CD4-positive, CD25-positive, alpha-beta regulatory T cell (primary cell): Measurements from ENCODE around the gene SETBP1. TPM values are rescaled to one million over a fixed set of nuclear protein-coding genes. Genes with fewer than 3 reads are reported as not detected.

ENCODE experiments used
- ATAC-seq, 2 donors: fragments of 150-1000 bp; cut with Tn5 transposase; one replicate each; pipeline ENCODE4 v1.10.0; 2021; ENCODE audit warnings: low read depth in 2 of 2, moderate number of reproducible peaks in 2 of 2, moderate library complexity in 1 of 2
- DNase-seq, 3 donors: peaks; one replicate each; pipeline versions ENCODE4 v3.0.0 to v3.0.0-alpha.2; 2012 to 2022; ENCODE audit warnings: mixed read lengths in 1 of 3
- H3K27ac ChIP-seq: one replicate; pipeline ENCODE4 v1.7.0; 2013; ENCODE audit warnings: mild to moderate bottlenecking, low read length; ENCODE audit not compliant: insufficient read depth, poor library complexity, severe bottlenecking
- H3K27me3 ChIP-seq: one replicate; pipeline ENCODE4 v1.7.0; 2013; ENCODE audit warnings: low read length; ENCODE audit not compliant: control insufficient read depth, insufficient read depth
- H3K36me3 ChIP-seq: one replicate; pipeline ENCODE4 v1.7.0; 2013; ENCODE audit warnings: mild to moderate bottlenecking, low read length, moderate library complexity; ENCODE audit not compliant: control insufficient read depth, insufficient read depth
- H3K4me1 ChIP-seq: 2 replicates; pipeline ENCODE4 v1.7.0; 2013; ENCODE audit warnings: mild to moderate bottlenecking, low read length; ENCODE audit not compliant: insufficient read depth, control insufficient read depth, poor library complexity, severe bottlenecking
- H3K4me3 ChIP-seq: one replicate; pipeline ENCODE4 v1.7.0; 2013; ENCODE audit warnings: low read depth, mild to moderate bottlenecking, low read length, moderate library complexity
- H3K9me3 ChIP-seq, 2 experiments: 1 replicate in 1 of 2; 2 replicates in 1 of 2; pipeline ENCODE4 v1.7.0; 2013; ENCODE audit warnings: low read length in 2 of 2, mild to moderate bottlenecking in 1 of 2, moderate library complexity in 1 of 2; ENCODE audit not compliant: control insufficient read depth in 2 of 2
- H3K27ac Mint-ChIP-seq, 3 donors: one replicate each; pipeline ENCODE4 v1.8.0; 2020 to 2022; ENCODE audit warnings: mild to moderate bottlenecking in 3 of 3, mixed read lengths in 3 of 3, moderate library complexity in 2 of 3
- H3K27me3 Mint-ChIP-seq: one replicate; pipeline ENCODE4 v1.8.0; 2022; ENCODE audit warnings: mild to moderate bottlenecking, mixed read lengths
- H3K36me3 Mint-ChIP-seq: one replicate; pipeline ENCODE4 v1.8.0; 2020; ENCODE audit warnings: mixed read lengths
- H3K4me1 Mint-ChIP-seq, 4 donors: one replicate each; pipeline ENCODE4 v1.8.0; 2020 to 2022; ENCODE audit warnings: mixed read lengths in 4 of 4, mild to moderate bottlenecking in 1 of 4
- H3K4me3 Mint-ChIP-seq, 4 donors: one replicate each; pipeline ENCODE4 v1.8.0; 2020 to 2022; ENCODE audit warnings: mild to moderate bottlenecking in 4 of 4, mixed read lengths in 4 of 4, moderate library complexity in 3 of 4
- H3K9me3 Mint-ChIP-seq, 7 donors: one replicate each; pipeline ENCODE4 v1.8.0; 2020 to 2022; ENCODE audit warnings: mixed read lengths in 7 of 7, mild to moderate bottlenecking in 3 of 7, moderate library complexity in 2 of 7
- polyA plus RNA-seq, 4 donors: library from polyadenylated mRNA; unstranded; fragments of 300-500 nt; fragmentation: Illumina TruSeq; gene quantifications; one replicate each; pipeline ENCODE4 v1.2.3, GENCODE V29; 2021
- total RNA-seq: library from RNA; stranded (reverse); gene quantifications from one replicate; pipeline ENCODE4 v1.2.3, GENCODE V29; 2022

SETBP1 gene
- total and polyA plus RNA-seq, 5 donors from 2014 or later = 0.32 to 1.6 (median 0.38) TPM; not detected in 2

- H3K27ac ChIP-seq = no peak overlapping the region
- Mint-ChIP-seq H3K9me3 (peaks cover 0 to 1% (median 0%) of the 10 kb centered on the region in 7 donors), H3K27ac (peak overlapping the region in 1 of 3 donors; percentile 15), H3K4me3 (no peak overlapping the region), H3K4me1 (peaks cover 0 to 1% (median 0%) of the 10 kb centered on the region in 4 donors), H3K36me3 (no peaks in the 10 kb centered on the region), H3K27me3 (peaks cover 11% of the 10 kb centered on the region)
- peak in 1 of 2 donors; percentile 15 for ATAC-seq
- DNase-seq = no peak
- H3K9me3 ChIP-seq = no peaks in the 10 kb centered on the region
- H3K4me3 ChIP-seq = no peak overlapping the region
- H3K4me1 ChIP-seq = no peaks in the 10 kb centered on the region
- H3K27me3 ChIP-seq = peaks cover 1% of the 10 kb centered on the region
- no peaks in the 10 kb centered on the region for H3K36me3 ChIP-seq
Measured at GRCh38 chr18:45103319-45104048, 422.8 kb downstream of the SETBP1 start.

- Histone ChIP-seq H3K27ac (no peak overlapping the region), H3K4me3 (no peak overlapping the region), H3K4me1 (no peaks in the 10 kb centered on the region), H3K27me3 (peaks cover 1% of the 10 kb centered on the region), H3K9me3 (no peaks in the 10 kb centered on the region), H3K36me3 (no peaks in the 10 kb centered on the region)
- ATAC-seq (no peak), DNase-seq (no peak)
- H3K9me3 Mint-ChIP-seq = peaks cover 0 to 1% (median 0%) of the 10 kb centered on the region in 7 donors
- H3K36me3 Mint-ChIP-seq = no peaks in the 10 kb centered on the region
- peaks cover 11% of the 10 kb centered on the region for H3K27me3 Mint-ChIP-seq
- no peak overlapping the region for H3K4me3 Mint-ChIP-seq
- H3K27ac Mint-ChIP-seq = no peak overlapping the region
- H3K4me1 Mint-ChIP-seq = peaks cover 0 to 1% (median 0%) of the 10 kb centered on the region in 4 donors
Measured at GRCh38 chr18:45104049-45104395, 423.3 kb downstream of the SETBP1 start.

GRCh38 chr18:45106331-45106774, 425.7 kb downstream of the SETBP1 start:
- Histone ChIP-seq H3K9me3 (no peaks in the 10 kb centered on the region), H3K27ac (no peak overlapping the region), H3K27me3 (no peaks in the 10 kb centered on the region), H3K36me3 (no peaks in the 10 kb centered on the region), H3K4me1 (no peaks in the 10 kb centered on the region), H3K4me3 (no peak overlapping the region)
- peak in 1 of 3 donors; percentile 1 for DNase-seq
- peaks cover 0 to 1% (median 0%) of the 10 kb centered on the region in 7 donors for H3K9me3 Mint-ChIP-seq
- peaks cover 0 to 1% (median 0%) of the 10 kb centered on the region in 4 donors for H3K4me1 Mint-ChIP-seq
- H3K4me3 Mint-ChIP-seq = no peak overlapping the region
- H3K36me3 Mint-ChIP-seq = no peaks in the 10 kb centered on the region
- H3K27me3 Mint-ChIP-seq = peaks cover 11% of the 10 kb centered on the region
- ATAC-seq = peak; percentile 57 to 58
- H3K27ac Mint-ChIP-seq = no peak overlapping the region

- Mint-ChIP-seq H3K27me3 (peaks cover 7% of the 10 kb centered on the region), H3K27ac (no peak overlapping the region), H3K4me1 (peaks cover 0 to 1% (median 0%) of the 10 kb centered on the region in 4 donors), H3K36me3 (no peaks in the 10 kb centered on the region), H3K4me3 (no peak overlapping the region), H3K9me3 (peaks cover 0 to under 1% (median 0%) of the 10 kb centered on the region in 7 donors)
- Histone ChIP-seq H3K27me3 (no peaks in the 10 kb centered on the region), H3K4me3 (no peak overlapping the region), H3K4me1 (no peaks in the 10 kb centered on the region), H3K9me3 (no peaks in the 10 kb centered on the region), H3K27ac (no peak overlapping the region), H3K36me3 (no peaks in the 10 kb centered on the region)
- DNase-seq (no peak), ATAC-seq (no peak)
Measured at GRCh38 chr18:45107425-45107824, 426.7 kb downstream of the SETBP1 start.

- Histone ChIP-seq H3K4me1 (no peaks in the 10 kb centered on the region), H3K4me3 (no peak overlapping the region), H3K27ac (no peak overlapping the region), H3K9me3 (no peaks in the 10 kb centered on the region), H3K27me3 (no peaks in the 10 kb centered on the region), H3K36me3 (no peaks in the 10 kb centered on the region)
- Mint-ChIP-seq H3K9me3 (peaks cover 0 to 2% (median 0%) of the 10 kb centered on the region in 7 donors), H3K27ac (no peak overlapping the region), H3K27me3 (no peaks in the 10 kb centered on the region), H3K36me3 (no peaks in the 10 kb centered on the region), H3K4me1 (peaks cover 0 to 1% (median 0%) of the 10 kb centered on the region in 4 donors), H3K4me3 (no peak overlapping the region)
- no peak for ATAC-seq
- DNase-seq = no peak
Measured at GRCh38 chr18:45108754-45109153, 428.1 kb downstream of the SETBP1 start.

- Mint-ChIP-seq H3K9me3 (peaks cover 0 to 3% (median 0%) of the 10 kb centered on the region in 7 donors), H3K27me3 (no peaks in the 10 kb centered on the region), H3K27ac (no peak overlapping the region), H3K36me3 (no peaks in the 10 kb centered on the region), H3K4me1 (peaks cover 0 to 1% (median 0%) of the 10 kb centered on the region in 4 donors), H3K4me3 (no peak overlapping the region)
- Histone ChIP-seq H3K36me3 (no peaks in the 10 kb centered on the region), H3K4me3 (no peak overlapping the region), H3K27ac (no peak overlapping the region), H3K4me1 (no peaks in the 10 kb centered on the region), H3K27me3 (peaks cover 1% of the 10 kb centered on the region), H3K9me3 (no peaks in the 10 kb centered on the region)
- DNase-seq (no peak), ATAC-seq (no peak)
Measured at GRCh38 chr18:45109271-45109670, 428.6 kb downstream of the SETBP1 start.

GRCh38 chr18:45109706-45110105, 429.0 kb downstream of the SETBP1 start:
- Histone ChIP-seq H3K27me3 (peaks cover 1% of the 10 kb centered on the region), H3K36me3 (no peaks in the 10 kb centered on the region), H3K4me3 (no peak overlapping the region), H3K4me1 (no peaks in the 10 kb centered on the region), H3K27ac (no peak overlapping the region), H3K9me3 (no peaks in the 10 kb centered on the region)
- Mint-ChIP-seq H3K9me3 (peaks cover 0 to 3% (median 0%) of the 10 kb centered on the region in 7 donors), H3K4me3 (no peak overlapping the region), H3K4me1 (peaks cover 0 to 1% (median 0%) of the 10 kb centered on the region in 4 donors), H3K27ac (no peak overlapping the region), H3K27me3 (no peaks in the 10 kb centered on the region), H3K36me3 (no peaks in the 10 kb centered on the region)
- ATAC-seq = no peak
- no peak for DNase-seq
